ENCODE results near the gene RPS2. TPM values are rescaled to one million over a fixed set of nuclear protein-coding genes. Genes with fewer than 3 reads are reported as not detected.

Gene RPS2
- total and polyA plus RNA-seq, 4 experiments from 2014 or later, result 2,828 to 6,826 (median 4,638) TPM

GRCh38 chr16:1918351-1919326 lies 46.0 kb downstream of the RPS2 start, which contains the start of gene HS3ST6:
Gene HS3ST6 (minus strand): TSS chr16:1918415. CDS start chr16:1918323, 92 bp downstream.
- H3K4me3 ChIP-seq (ENCODE audit: low read length in 2 of 2), result no peak within 1 kb of the TSS
- no peaks in the 10 kb centered on the region for H3K4me1 ChIP-seq (ENCODE audit: insufficient read depth, low read length)
- Mint-ChIP-seq H3K36me3 (no peaks in the 10 kb centered on the region), H3K27ac (no peak within 1 kb of the TSS), H3K27me3 (peaks cover 44% of the 10 kb centered on the region in 2 donors), H3K4me3 (no peak within 1 kb of the TSS), H3K4me1 (peaks cover 0 to 5% (median under 1%) of the 10 kb centered on the region in 4 donors), H3K9me3 (peaks cover 0 to 2% (median 0%) of the 10 kb centered on the region in 8 donors)
- POLR2A ChIA-PET (ENCODE audit: partially characterized antibody), result no interaction called here
- H3K36me3 ChIP-seq (ENCODE audit: insufficient read depth, low read length), result no peaks in the 10 kb centered on the region
- intact Hi-C loops (cut with micrococcal nuclease), result no loop called here
- no peak for DNase-seq
- H3K9me3 ChIP-seq (ENCODE audit: control insufficient read depth in 1 of 2, low read length in 2 of 2), result no peaks in the 10 kb centered on the region
- H3K27me3 ChIP-seq (ENCODE audit: insufficient read depth, low read length), result peaks cover 22% of the 10 kb centered on the region
- no peak within 1 kb of the TSS for H3K27ac ChIP-seq (ENCODE audit: low read depth, low read length)
- CTCF ChIA-PET (ENCODE audit: partially characterized antibody), result no interaction called here

GRCh38 chr16:1917665-1918350 lies 46.8 kb downstream of the RPS2 start:
- no peaks in the 10 kb centered on the region for H3K36me3 ChIP-seq (ENCODE audit: insufficient read depth, low read length)
- peaks cover 0 to 5% (median under 1%) of the 10 kb centered on the region in 4 donors for H3K4me1 Mint-ChIP-seq
- no peaks in the 10 kb centered on the region for H3K36me3 Mint-ChIP-seq
- no peaks in the 10 kb centered on the region for H3K4me1 ChIP-seq (ENCODE audit: insufficient read depth, low read length)
- no peak overlapping the region for H3K27ac ChIP-seq (ENCODE audit: low read depth, low read length)
- DNase-seq, result no peak
- CTCF ChIA-PET (ENCODE audit: partially characterized antibody), result no interaction called here
- no peak overlapping the region for H3K4me3 Mint-ChIP-seq
- peaks cover 39 to 40% of the 10 kb centered on the region in 2 donors for H3K27me3 Mint-ChIP-seq
- no peaks in the 10 kb centered on the region for H3K9me3 ChIP-seq (ENCODE audit: control insufficient read depth in 1 of 2, low read length in 2 of 2)
- POLR2A ChIA-PET (ENCODE audit: partially characterized antibody), result no interaction called here
- no peak overlapping the region for H3K27ac Mint-ChIP-seq
- H3K27me3 ChIP-seq (ENCODE audit: insufficient read depth, low read length), result peaks cover 16% of the 10 kb centered on the region
- H3K9me3 Mint-ChIP-seq, result peaks cover 0 to 2% (median 0%) of the 10 kb centered on the region in 8 donors
- H3K4me3 ChIP-seq (ENCODE audit: low read length in 2 of 2), result no peak overlapping the region
- intact Hi-C loops (cut with micrococcal nuclease), result no loop called here

- no peak overlapping the region for H3K27ac Mint-ChIP-seq
- H3K27me3 Mint-ChIP-seq, result peaks cover 34 to 37% of the 10 kb centered on the region in 2 donors
- Histone ChIP-seq H3K27ac (ENCODE audit: low read depth, low read length) (no peak overlapping the region), H3K4me1 (ENCODE audit: insufficient read depth, low read length) (no peaks in the 10 kb centered on the region), H3K27me3 (ENCODE audit: insufficient read depth, low read length) (peaks cover 10% of the 10 kb centered on the region), H3K36me3 (ENCODE audit: insufficient read depth, low read length) (no peaks in the 10 kb centered on the region), H3K9me3 (ENCODE audit: control insufficient read depth in 1 of 2, low read length in 2 of 2) (no peaks in the 10 kb centered on the region), H3K4me3 (ENCODE audit: low read length in 2 of 2) (no peak overlapping the region)
- ChIA-PET CTCF (ENCODE audit: partially characterized antibody) (interaction anchor here (1.4 kb wide), 1 partner anchor 11 kb away, joined by 5 read pairs; no protein-coding TSS in a partner anchor), POLR2A (ENCODE audit: partially characterized antibody) (no interaction called here)
- no peak overlapping the region for H3K4me3 Mint-ChIP-seq
- no peak for DNase-seq
- intact Hi-C loops (cut with micrococcal nuclease), result no loop called here
- H3K36me3 Mint-ChIP-seq, result no peaks in the 10 kb centered on the region
- H3K4me1 Mint-ChIP-seq, result peaks cover 0 to 5% (median under 1%) of the 10 kb centered on the region in 4 donors
- H3K9me3 Mint-ChIP-seq, result no peaks in the 10 kb centered on the region
Measured at GRCh38 chr16:1917056-1917664, 47.5 kb downstream of the RPS2 start.

GRCh38 chr16:1916640-1916990 lies 48.0 kb downstream of the RPS2 start:
- DNase-seq, result no peak
- ChIA-PET CTCF (ENCODE audit: partially characterized antibody) (interaction anchor here (1.4 to 1.5 kb wide), 2 partner anchors 11 to 13 kb away, joined by 4 to 5 read pairs; no protein-coding TSS in a partner anchor), POLR2A (ENCODE audit: partially characterized antibody) (no interaction called here)
- Histone ChIP-seq H3K4me3 (ENCODE audit: low read length in 2 of 2) (no peak overlapping the region), H3K9me3 (ENCODE audit: control insufficient read depth in 1 of 2, low read length in 2 of 2) (no peaks in the 10 kb centered on the region), H3K27ac (ENCODE audit: low read depth, low read length) (no peak overlapping the region), H3K4me1 (ENCODE audit: insufficient read depth, low read length) (no peaks in the 10 kb centered on the region), H3K27me3 (ENCODE audit: insufficient read depth, low read length) (peaks cover 10% of the 10 kb centered on the region), H3K36me3 (ENCODE audit: insufficient read depth, low read length) (no peaks in the 10 kb centered on the region)
- H3K27me3 Mint-ChIP-seq, result peaks cover 34 to 37% of the 10 kb centered on the region in 2 donors
- H3K4me1 Mint-ChIP-seq, result peaks cover 0 to 5% (median under 1%) of the 10 kb centered on the region in 4 donors
- H3K4me3 Mint-ChIP-seq, result no peak overlapping the region
- H3K36me3 Mint-ChIP-seq, result no peaks in the 10 kb centered on the region
- no peaks in the 10 kb centered on the region for H3K9me3 Mint-ChIP-seq
- no peak overlapping the region for H3K27ac Mint-ChIP-seq
- intact Hi-C loops (cut with micrococcal nuclease), result no loop called here

- POLR2A ChIA-PET (ENCODE audit: partially characterized antibody), result no interaction called here
- DNase-seq, result no peak
- intact Hi-C loops (cut with micrococcal nuclease), result no loop called here
Measured at GRCh38 chr16:1915732-1916639, 48.6 kb downstream of the RPS2 start.

GRCh38 chr16:1914988-1915387 lies 49.6 kb downstream of the RPS2 start:
- no peaks in the 10 kb centered on the region for H3K36me3 Mint-ChIP-seq
- Histone ChIP-seq H3K4me1 (ENCODE audit: insufficient read depth, low read length) (no peaks in the 10 kb centered on the region), H3K27me3 (ENCODE audit: insufficient read depth, low read length) (peaks cover 10% of the 10 kb centered on the region), H3K4me3 (ENCODE audit: low read length in 2 of 2) (no peak overlapping the region), H3K9me3 (ENCODE audit: control insufficient read depth in 1 of 2, low read length in 2 of 2) (no peaks in the 10 kb centered on the region), H3K36me3 (ENCODE audit: insufficient read depth, low read length) (no peaks in the 10 kb centered on the region), H3K27ac (ENCODE audit: low read depth, low read length) (no peak overlapping the region)
- POLR2A ChIA-PET (ENCODE audit: partially characterized antibody), result no interaction called here
- DNase-seq, result no peak
- no peak overlapping the region for H3K27ac Mint-ChIP-seq
- H3K27me3 Mint-ChIP-seq, result peaks cover 20 to 23% of the 10 kb centered on the region in 2 donors
- intact Hi-C loops (cut with micrococcal nuclease), result no loop called here
- no peaks in the 10 kb centered on the region for H3K4me1 Mint-ChIP-seq
- no peaks in the 10 kb centered on the region for H3K9me3 Mint-ChIP-seq
- H3K4me3 Mint-ChIP-seq, result no peak overlapping the region
- CTCF ChIA-PET (ENCODE audit: partially characterized antibody), result interaction anchor here (1.5 kb wide), 1 partner anchor 14 kb away, joined by 4 read pairs; no protein-coding TSS in a partner anchor

More at GRCh38 chr16:1915732-1916639, 48.6 kb downstream of the RPS2 start:
- Histone ChIP-seq H3K27ac (ENCODE audit: low read depth, low read length) (no peak overlapping the region), H3K4me3 (ENCODE audit: low read length in 2 of 2) (no peak overlapping the region), H3K36me3 (ENCODE audit: insufficient read depth, low read length) (no peaks in the 10 kb centered on the region), H3K9me3 (ENCODE audit: control insufficient read depth in 1 of 2, low read length in 2 of 2) (no peaks in the 10 kb centered on the region), H3K4me1 (ENCODE audit: insufficient read depth, low read length) (no peaks in the 10 kb centered on the region), H3K27me3 (ENCODE audit: insufficient read depth, low read length) (peaks cover 10% of the 10 kb centered on the region)
- Mint-ChIP-seq H3K4me1 (peaks cover 0 to under 1% (median 0%) of the 10 kb centered on the region in 4 donors), H3K27me3 (peaks cover 27 to 31% of the 10 kb centered on the region in 2 donors), H3K4me3 (no peak overlapping the region), H3K27ac (no peak overlapping the region), H3K36me3 (no peaks in the 10 kb centered on the region), H3K9me3 (no peaks in the 10 kb centered on the region)
- CTCF ChIA-PET (ENCODE audit: partially characterized antibody), result interaction anchor here (1.4 to 1.5 kb wide), 2 partner anchors 12 to 13 kb away, joined by 4 to 5 read pairs; no protein-coding TSS in a partner anchor

Data from CD4-positive, alpha-beta memory T cell (primary cell).